HL-60 (cell line): ENCODE data around the gene ARHGAP35.

Source experiments
- DNase-seq, 2 experiments: peaks; one replicate each; pipeline ENCODE4 v3.0.0-alpha.2; 2010 to 2020; ENCODE audit warnings: low read depth in 1 of 2, low spot score in 1 of 2
- H3K27ac ChIP-seq: fragments of 250-450 bp; sonication (Bioruptor Pico); replicated peaks from 2 replicates; pipeline ENCODE4 v1.5.1; 2020; ENCODE audit warnings: mild to moderate bottlenecking, moderate library complexity
- H3K27me3 ChIP-seq: fragments of 250-450 bp; sonication (Bioruptor Pico); 2 replicates; pipeline ENCODE4 v1.5.1; 2021; ENCODE audit warnings: mild to moderate bottlenecking, moderate library complexity; ENCODE audit not compliant: insufficient read depth, poor library complexity, severe bottlenecking
- H3K4me3 ChIP-seq: replicated peaks from 2 replicates; pipeline ENCODE4 v1.5.1; 2011; ENCODE audit warnings: mild to moderate bottlenecking, control low read depth, low read length; ENCODE audit not compliant: insufficient read depth
- CTCF ChIP-seq: IDR thresholded peaks from one replicate; pipeline ENCODE4 v1.5.1; 2011; ENCODE audit warnings: low read length, control low read depth, inconsistent platforms; ENCODE audit not compliant: insufficient read depth
- GABPA ChIP-seq: IDR thresholded peaks from 2 replicates; pipeline ENCODE4 v1.6.1; 2012; ENCODE audit warnings: low read depth
- POLR2AphosphoS5 ChIP-seq: IDR thresholded peaks from 2 replicates; pipeline ENCODE4 v1.6.1; 2012; ENCODE audit warnings: low read depth
- REST ChIP-seq: IDR thresholded peaks from 2 replicates; pipeline ENCODE4 v1.6.1; 2012; ENCODE audit warnings: low read depth; ENCODE audit not compliant: insufficient replicate concordance
- SPI1 ChIP-seq: IDR thresholded peaks from 2 replicates; pipeline ENCODE4 v1.6.1; 2012; ENCODE audit warnings: low read depth, mild to moderate bottlenecking, borderline replicate concordance

The ARHGAP35 gene

GRCh38 chr19:46886546-46887239 lies 25.9 kb downstream of the ARHGAP35 start:
- Histone ChIP-seq H3K27me3 (no peaks in the 10 kb centered on the region), H3K4me3 (no peak overlapping the region), H3K27ac (no peak overlapping the region)
- no peak for DNase-seq
- TF ChIP-seq REST = no peak
- TF ChIP-seq CTCF = no peak
- no peak for TF ChIP-seq POLR2AphosphoS5
- no peak for TF ChIP-seq SPI1
- TF ChIP-seq GABPA = no peak

GRCh38 chr19:46887240-46887782 lies 26.5 kb downstream of the ARHGAP35 start:
- H3K27me3 ChIP-seq = no peaks in the 10 kb centered on the region
- no peak for TF ChIP-seq SPI1
- no peak for TF ChIP-seq GABPA
- TF ChIP-seq POLR2AphosphoS5 = no peak
- H3K4me3 ChIP-seq = no peak overlapping the region
- DNase-seq = peak in 1 of 2 experiments; percentile 15
- no peak overlapping the region for H3K27ac ChIP-seq

GRCh38 chr19:46890423-46891170 lies 29.8 kb downstream of the ARHGAP35 start:
- no peak overlapping the region for H3K27ac ChIP-seq
- H3K4me3 ChIP-seq = no peak overlapping the region
- DNase-seq = no peak
- H3K27me3 ChIP-seq = no peaks in the 10 kb centered on the region
- TF ChIP-seq REST = no peak
- TF ChIP-seq GABPA = no peak
- no peak for TF ChIP-seq POLR2AphosphoS5
- TF ChIP-seq SPI1 = no peak
- no peak for TF ChIP-seq CTCF
